NCI-H1436 (cell line): Measurements from ENCODE around the gene NOC3L.

Experiments
- DNase-seq: peaks from one replicate; lab custom pipeline; 2025; lab: John Stamatoyannopoulos, UW

The NOC3L gene

GRCh38 chr10:94303929-94304328 lies 58.8 kb downstream of the NOC3L start:
- no peak for DNase-seq

GRCh38 chr10:94300042-94300441 lies 62.7 kb downstream of the NOC3L start:
- DNase-seq, result no peak

- DNase-seq, result no peak
Measured at GRCh38 chr10:94299417-94299816, 63.3 kb downstream of the NOC3L start.

GRCh38 chr10:94294168-94294567 lies 68.6 kb downstream of the NOC3L start:
- DNase-seq, result no peak

- DNase-seq, result no peak
Measured at GRCh38 chr10:94293354-94293753, 69.4 kb downstream of the NOC3L start.

GRCh38 chr10:94292434-94293090 lies 70.2 kb downstream of the NOC3L start:
- no peak for DNase-seq

- DNase-seq, result no peak
Measured at GRCh38 chr10:94288361-94289101, 74.2 kb downstream of the NOC3L start.

- no peak for DNase-seq
Measured at GRCh38 chr10:94287336-94287735, 75.4 kb downstream of the NOC3L start.

- no peak for DNase-seq
Measured at GRCh38 chr10:94286901-94287300, 75.8 kb downstream of the NOC3L start.

- no peak for DNase-seq
Measured at GRCh38 chr10:94285271-94285670, 77.5 kb downstream of the NOC3L start.
